Thymus (tissue), 11 donors: ENCODE data around the gene TCAP. TPM values are rescaled to one million over a fixed set of nuclear protein-coding genes. Genes with fewer than 3 reads are reported as not detected.

ENCODE experiments used
- DNase-seq, 9 donors: peaks; one replicate each; pipeline ENCODE4 v3.0.0-alpha.2; 2013; ENCODE audit warnings: low spot score in 9 of 9, low read depth in 6 of 9, missing footprints in 1 of 9
- H3K27ac ChIP-seq, 2 donors: one replicate each; pipeline ENCODE4 v1.5.1; 2013; ENCODE audit warnings: control low read depth in 1 of 2, low read depth in 1 of 2, low read length in 1 of 2, mild to moderate bottlenecking in 1 of 2, moderate library complexity in 1 of 2
- H3K27me3 ChIP-seq, 2 donors: one replicate each; pipeline ENCODE4 v1.5.1; 2013; ENCODE audit warnings: low read length in 1 of 2; ENCODE audit not compliant: control insufficient read depth in 2 of 2, insufficient read depth in 1 of 2
- H3K36me3 ChIP-seq, 2 donors: one replicate each; pipeline ENCODE4 v1.5.1; 2013; ENCODE audit warnings: low read length in 1 of 2, mild to moderate bottlenecking in 1 of 2, moderate library complexity in 1 of 2; ENCODE audit not compliant: control insufficient read depth in 2 of 2, insufficient read depth in 2 of 2
- H3K4me1 ChIP-seq, 2 donors: one replicate each; pipeline ENCODE4 v1.5.1; 2013; ENCODE audit warnings: low read length in 2 of 2; ENCODE audit not compliant: control insufficient read depth in 2 of 2, insufficient read depth in 2 of 2
- H3K4me3 ChIP-seq, 2 donors: one replicate each; pipeline ENCODE4 v1.5.1; 2013; ENCODE audit warnings: low read length in 2 of 2, control low read depth in 1 of 2, mild to moderate bottlenecking in 1 of 2
- H3K9me3 ChIP-seq, 2 donors: one replicate each; pipeline ENCODE4 v1.5.1; 2013; ENCODE audit warnings: low read length in 1 of 2, mild to moderate bottlenecking in 1 of 2; ENCODE audit not compliant: control insufficient read depth in 2 of 2, insufficient read depth in 1 of 2
- WGBS: extraction: QIAGEN DNeasy Blood & Tissue Kit; methylation state at CpG from one replicate; pipeline ENCODE4 v1.1.7; 2013; 5-methylcytosine and 5-hydroxymethylcytosine counted together
- polyA plus RNA-seq: library from polyadenylated mRNA; stranded (reverse); fragments of 200-250 nt; gene quantifications from one replicate; pipeline ENCODE4 v1.2.3, GENCODE V29; 2013
- total RNA-seq: library from RNA; stranded (reverse); fragments of 120-200 nt; gene quantifications from one replicate; pipeline ENCODE4 v1.2.4, GENCODE V29; 2013
- donor health status: healthy.

Gene TCAP
- total and polyA plus RNA-seq, 2 donors: 0.28 to 1.7 TPM

DNA sequence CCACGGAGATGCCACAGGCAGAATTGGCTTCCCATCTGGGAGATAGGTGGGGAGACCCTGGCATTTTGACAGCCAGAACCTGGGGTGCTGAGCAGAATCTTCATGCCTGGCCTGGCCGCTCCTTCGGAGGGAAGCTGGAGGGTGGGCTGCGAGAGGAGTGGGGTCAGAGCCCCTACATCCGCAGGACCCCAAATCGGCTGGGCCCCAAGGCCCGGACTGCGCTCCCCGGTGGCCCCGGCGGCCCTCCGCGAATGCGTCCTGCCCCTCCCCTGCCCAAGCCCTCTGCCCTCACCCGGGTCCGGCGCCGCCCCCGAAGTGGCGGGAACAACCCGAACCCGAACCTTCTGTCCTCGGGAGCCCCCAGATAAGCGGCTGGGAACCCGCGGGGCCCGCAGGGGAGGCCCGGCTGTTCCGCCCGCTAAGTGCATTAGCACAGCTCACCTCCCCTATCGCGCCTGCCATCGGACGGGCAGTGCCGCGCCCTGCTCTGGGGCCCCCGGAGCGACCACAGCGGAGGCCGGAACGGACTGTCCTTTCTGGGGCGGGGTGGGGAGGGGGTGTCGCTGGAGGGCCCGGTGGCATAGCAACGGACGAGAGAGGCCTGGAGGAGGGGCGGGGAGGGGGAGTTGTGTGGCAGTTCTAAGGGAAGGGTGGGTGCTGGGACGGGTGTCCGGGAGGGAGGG lies 2.3 kb downstream of the TCAP start:
- Histone ChIP-seq H3K36me3 (peaks cover 9 to 10% of the 10 kb centered on the region in 2 donors), H3K4me1 (peaks cover 0 to 12% of the 10 kb centered on the region in 2 donors), H3K9me3 (peaks cover 0 to 7% of the 10 kb centered on the region in 2 donors), H3K27me3 (peaks cover 35 to 76% of the 10 kb centered on the region in 2 donors), H3K4me3 (peak overlapping the region in 1 of 2 donors; percentile 50), H3K27ac (no peak overlapping the region)
- 11% methylated on average over 49 of the region's 49 CpGs for WGBS
- no peak for DNase-seq

- peaks cover 0 to 7% of the 10 kb centered on the region in 2 donors for H3K9me3 ChIP-seq
- peaks cover under 1 to 2% of the 10 kb centered on the region in 2 donors for H3K36me3 ChIP-seq
- WGBS: 3% methylated on average over 85 of the region's 85 CpGs
- peak in 6 of 9 donors; percentile 43 to 77 (median 60) for DNase-seq
- H3K4me1 ChIP-seq: peaks cover 0 to 12% of the 10 kb centered on the region in 2 donors
- peaks cover 35 to 76% of the 10 kb centered on the region in 2 donors for H3K27me3 ChIP-seq
- no peak within 1 kb of the TSS for H3K27ac ChIP-seq
- peak within 1 kb of the TSS in 1 of 2 donors; percentile 50 for H3K4me3 ChIP-seq
These were observed 3.1 kb downstream of the TCAP start, which contains the start of gene PNMT for GRCh38 chr17:39667945-39668924. Gene PNMT (plus strand): TSS chr17:39668453. CDS start chr17:39668476, 23 bp downstream.

DNA sequence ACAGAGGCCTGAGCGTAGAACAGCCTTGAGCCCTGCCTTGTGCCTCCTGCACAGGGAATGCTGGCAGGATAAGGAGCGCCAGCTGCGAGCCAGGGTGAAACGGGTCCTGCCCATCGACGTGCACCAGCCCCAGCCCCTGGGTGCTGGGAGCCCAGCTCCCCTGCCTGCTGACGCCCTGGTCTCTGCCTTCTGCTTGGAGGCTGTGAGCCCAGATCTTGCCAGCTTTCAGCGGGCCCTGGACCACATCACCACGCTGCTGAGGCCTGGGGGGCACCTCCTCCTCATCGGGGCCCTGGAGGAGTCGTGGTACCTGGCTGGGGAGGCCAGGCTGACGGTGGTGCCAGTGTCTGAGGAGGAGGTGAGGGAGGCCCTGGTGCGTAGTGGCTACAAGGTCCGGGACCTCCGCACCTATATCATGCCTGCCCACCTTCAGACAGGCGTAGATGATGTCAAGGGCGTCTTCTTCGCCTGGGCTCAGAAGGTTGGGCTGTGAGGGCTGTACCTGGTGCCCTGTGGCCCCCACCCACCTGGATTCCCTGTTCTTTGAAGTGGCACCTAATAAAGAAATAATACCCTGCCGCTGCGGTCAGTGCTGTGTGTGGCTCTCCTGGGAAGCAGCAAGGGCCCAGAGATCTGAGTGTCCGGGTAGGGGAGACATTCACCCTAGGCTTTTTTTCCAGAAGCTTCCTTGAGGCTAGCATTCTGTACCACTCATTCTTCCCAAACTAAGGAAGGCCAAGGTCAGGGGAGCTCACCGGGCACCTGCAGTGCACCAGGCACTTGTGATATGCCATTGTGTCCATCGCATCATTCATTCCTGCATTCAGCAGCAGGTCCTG lies 5.0 kb downstream of the TCAP start:
- WGBS: 95% methylated on average over 23 of the region's 23 CpGs
- Histone ChIP-seq H3K27ac (no peak overlapping the region), H3K27me3 (peaks cover 35 to 70% of the 10 kb centered on the region in 2 donors), H3K36me3 (no peaks in the 10 kb centered on the region), H3K4me1 (peaks cover 0 to 21% of the 10 kb centered on the region in 2 donors), H3K9me3 (peaks cover 0 to 7% of the 10 kb centered on the region in 2 donors), H3K4me3 (no peak overlapping the region)
- DNase-seq: no peak

- Histone ChIP-seq H3K9me3 (peaks cover 0 to 7% of the 10 kb centered on the region in 2 donors), H3K36me3 (no peaks in the 10 kb centered on the region), H3K27ac (no peak overlapping the region), H3K4me3 (no peak overlapping the region), H3K4me1 (peaks cover 0 to 27% of the 10 kb centered on the region in 2 donors), H3K27me3 (peaks cover 30 to 64% of the 10 kb centered on the region in 2 donors)
- no peak for DNase-seq
- 81% methylated on average over 4 of the region's 4 CpGs for WGBS
These were observed 5.6 kb downstream of the TCAP start for GRCh38 chr17:39670746-39671145.

DNA sequence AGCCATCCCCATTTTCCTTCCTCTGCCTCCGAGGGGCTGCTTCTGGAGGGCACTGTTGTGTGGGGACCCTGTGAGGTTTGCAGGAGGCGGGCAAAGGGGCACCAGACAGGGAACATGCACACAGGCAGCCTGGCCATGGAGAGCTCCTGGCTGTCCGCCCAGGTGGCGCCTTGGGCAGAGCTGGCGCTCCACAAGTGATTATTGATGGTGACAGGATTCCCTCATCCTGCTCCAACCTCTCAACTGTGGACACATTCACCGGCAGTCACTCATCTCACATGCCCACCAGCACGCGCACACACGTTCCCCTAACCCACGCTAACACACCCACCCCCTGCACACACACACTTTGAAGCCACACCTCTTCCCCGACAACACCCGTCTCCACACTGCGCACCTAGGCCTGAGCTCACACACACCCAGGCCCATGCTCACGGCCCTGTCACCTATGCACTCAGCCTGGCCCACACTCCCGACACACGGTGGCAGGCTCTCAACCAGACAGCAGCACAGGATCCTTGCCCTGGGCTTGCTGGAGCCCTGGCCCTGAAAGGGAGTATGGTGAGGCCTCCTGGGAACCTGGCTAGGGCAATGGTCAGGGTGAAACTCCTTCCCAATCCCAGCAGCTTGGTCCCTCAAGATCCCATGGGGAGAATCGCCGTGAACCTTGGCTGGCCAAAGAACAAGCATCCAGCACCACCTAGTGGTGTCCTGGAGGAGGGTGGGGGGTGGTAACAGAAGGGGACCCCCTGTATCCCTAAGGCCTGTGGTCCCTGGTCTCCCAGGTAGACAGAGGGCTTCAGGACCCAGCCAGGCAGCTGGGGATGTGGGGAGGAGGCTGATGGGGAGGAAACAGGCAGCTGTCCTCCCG lies 6.7 kb downstream of the TCAP start:
- peaks cover 0 to 36% of the 10 kb centered on the region in 2 donors for H3K4me1 ChIP-seq

DNA sequence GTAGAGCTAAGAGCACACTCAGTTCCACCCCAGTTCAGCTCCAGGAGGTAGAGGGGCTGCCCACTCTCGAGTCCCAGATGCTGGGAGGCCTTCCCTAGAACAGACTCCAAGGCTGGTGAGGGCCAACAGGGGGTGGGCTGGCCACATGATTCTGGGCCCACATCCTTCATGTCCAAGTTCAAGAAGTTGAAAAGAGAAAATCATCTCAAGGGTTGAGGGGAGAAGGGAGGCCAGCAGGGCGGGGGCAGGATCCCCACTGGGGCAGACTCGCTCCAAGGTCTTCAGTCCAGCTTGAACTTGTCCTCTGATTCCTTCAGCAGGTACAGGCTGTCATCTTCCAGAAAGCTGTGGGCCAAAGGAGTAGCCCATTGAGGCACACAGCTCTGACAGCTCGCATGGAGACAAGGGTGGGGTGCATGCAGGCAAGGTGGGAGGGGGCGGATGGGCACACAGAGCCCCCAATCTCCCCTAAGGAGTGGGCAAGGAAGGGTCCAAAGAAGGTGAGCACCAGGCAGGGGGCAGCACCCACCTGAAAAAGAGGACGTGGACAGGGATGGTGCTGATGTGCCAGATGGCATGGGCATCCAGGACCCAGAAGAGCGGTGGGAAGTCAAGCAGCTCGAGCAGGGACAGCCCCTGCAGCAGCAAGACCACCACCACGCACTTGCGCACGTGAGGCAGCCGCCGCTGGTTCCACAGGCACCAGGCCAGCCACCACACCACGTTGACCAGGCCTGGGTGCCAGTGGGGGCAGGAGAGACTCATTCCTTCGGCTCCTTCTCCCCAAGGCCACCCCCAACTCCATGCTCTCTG lies 7.6 kb downstream of the TCAP start:
- H3K9me3 ChIP-seq: no peaks in the 10 kb centered on the region
- no peaks in the 10 kb centered on the region for H3K36me3 ChIP-seq
- no peak overlapping the region for H3K27ac ChIP-seq
- 97% methylated on average over 15 of the region's 15 CpGs for WGBS
- no peak overlapping the region for H3K4me3 ChIP-seq
- DNase-seq: no peak
- peaks cover 11 to 44% of the 10 kb centered on the region in 2 donors for H3K27me3 ChIP-seq
- peaks cover 0 to 35% of the 10 kb centered on the region in 2 donors for H3K4me1 ChIP-seq

More for the DNA sequence above, 6.7 kb downstream of the TCAP start:
- no peak overlapping the region for H3K4me3 ChIP-seq
- H3K27ac ChIP-seq: no peak overlapping the region
- peaks cover 0 to 5% of the 10 kb centered on the region in 2 donors for H3K9me3 ChIP-seq
- WGBS: 65% methylated on average over 19 of the region's 19 CpGs
- no peaks in the 10 kb centered on the region for H3K36me3 ChIP-seq
- peaks cover 20 to 53% of the 10 kb centered on the region in 2 donors for H3K27me3 ChIP-seq
- DNase-seq: peak in 1 of 9 donors; percentile 47

GRCh38 chr17:39673335-39674081 lies 8.4 kb downstream of the TCAP start:
- 91% methylated on average over 13 of the region's 13 CpGs for WGBS
- H3K4me3 ChIP-seq: no peak overlapping the region
- no peak overlapping the region for H3K27ac ChIP-seq
- H3K9me3 ChIP-seq: no peaks in the 10 kb centered on the region
- H3K36me3 ChIP-seq: no peaks in the 10 kb centered on the region
- peaks cover 0 to 40% of the 10 kb centered on the region in 2 donors for H3K4me1 ChIP-seq
- no peak for DNase-seq
- H3K27me3 ChIP-seq: peaks cover 6 to 36% of the 10 kb centered on the region in 2 donors
